MV-4-11 (cell line): Measurements from ENCODE around the gene ESYT2.

Experiments
- DNase-seq: peaks from one replicate; lab custom pipeline; 2025; lab: John Stamatoyannopoulos, UW

Gene ESYT2

GRCh38 chr7:158827411-158828132 lies 1.7 kb downstream of the ESYT2 start:
- peak; percentile 62 for DNase-seq

DNA sequence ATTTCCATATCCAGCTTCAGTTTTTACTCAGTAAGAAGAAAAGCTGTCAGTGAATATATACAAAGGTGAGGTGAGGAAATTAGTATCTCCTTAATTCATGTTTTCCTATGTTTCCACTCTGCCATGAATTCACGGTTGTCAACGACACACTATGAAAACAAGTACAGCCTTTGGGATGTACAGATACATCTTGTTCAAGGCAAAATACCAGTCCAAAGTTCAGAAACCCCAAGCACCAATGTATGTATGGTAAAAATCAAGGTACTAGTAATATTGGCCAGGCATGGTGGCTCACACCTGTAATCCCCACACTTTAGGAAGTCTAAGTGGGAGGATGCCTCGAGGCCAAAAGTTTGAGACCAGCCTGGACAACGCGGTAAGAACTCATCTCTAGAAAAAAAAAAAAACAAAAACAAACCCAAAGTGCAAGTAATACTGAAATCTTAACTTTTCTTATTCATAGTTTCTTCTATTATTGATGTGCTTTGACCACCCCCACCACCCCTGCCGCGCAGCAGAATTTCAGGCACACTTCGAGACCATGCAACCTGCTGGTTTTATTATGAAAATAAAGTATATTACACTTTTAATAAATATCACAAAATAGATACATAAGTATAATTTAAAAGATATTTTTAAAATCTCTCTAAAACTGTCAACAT lies 3.5 kb downstream of the ESYT2 start:
- no peak for DNase-seq

- peak; percentile 94 for DNase-seq
Measured at GRCh38 chr7:158824028-158824427, 5.3 kb downstream of the ESYT2 start.

DNA sequence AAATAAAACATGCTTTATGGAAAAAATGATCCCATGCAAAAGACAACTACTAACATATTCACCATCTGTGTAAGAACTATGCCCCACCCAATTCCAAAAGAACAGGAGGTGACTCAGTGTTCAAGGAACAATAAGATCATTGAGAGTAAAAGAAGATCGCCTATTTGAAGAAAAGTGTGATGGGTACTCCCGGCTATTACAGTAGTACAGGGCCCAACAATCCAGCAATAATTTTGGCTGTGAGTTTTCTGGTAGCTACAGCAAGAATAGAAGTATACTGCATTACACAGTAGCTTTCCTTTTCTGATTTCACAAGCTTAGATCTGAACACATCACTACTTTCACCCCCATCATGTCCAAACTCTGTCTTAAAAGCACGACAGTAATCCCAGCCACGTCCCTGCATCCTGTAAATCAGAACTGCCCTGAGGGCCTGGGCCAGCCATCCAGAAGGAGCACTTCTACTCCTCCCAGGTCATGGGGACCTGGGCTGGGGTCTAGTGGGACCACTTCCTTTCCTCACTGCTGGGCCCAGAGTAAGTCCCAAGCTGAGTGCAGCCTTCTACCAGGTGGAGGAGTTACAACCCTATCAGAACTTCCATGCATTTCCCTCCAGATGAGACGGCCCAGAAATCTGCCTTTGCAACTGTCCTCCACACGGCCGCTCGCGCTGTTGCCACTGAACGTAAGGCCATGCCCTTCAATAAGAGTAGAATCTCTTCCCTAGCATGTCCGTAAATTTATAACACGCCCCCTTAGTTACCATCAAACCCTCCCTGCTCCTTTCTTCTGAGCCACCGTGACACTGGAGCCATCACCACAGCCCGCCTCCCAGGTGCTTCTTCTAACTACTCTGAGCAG lies 7.9 kb downstream of the ESYT2 start:
- DNase-seq: peak; percentile 60

DNA sequence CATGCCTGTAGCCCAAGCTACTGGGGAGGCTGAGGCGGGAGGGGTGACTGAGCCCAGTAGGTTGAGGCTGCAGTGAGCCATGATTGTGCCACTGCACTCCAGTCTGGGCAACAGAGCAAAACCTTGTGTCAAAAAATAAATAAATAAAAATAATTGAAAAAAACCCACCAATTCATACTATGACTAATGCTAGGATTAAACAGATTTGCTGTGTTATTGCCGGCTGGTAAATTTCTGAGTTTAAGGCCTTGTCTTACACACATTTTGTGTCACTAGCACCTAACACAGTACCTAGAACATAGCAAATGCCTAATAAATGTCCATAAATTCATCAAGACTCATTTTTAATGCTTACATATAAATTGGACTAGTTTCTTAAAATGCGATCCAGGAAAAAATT lies 8.7 kb downstream of the ESYT2 start:
- DNase-seq: no peak

- DNase-seq: peak; percentile 59
Measured at GRCh38 chr7:158819571-158820203, 9.6 kb downstream of the ESYT2 start.

DNA sequence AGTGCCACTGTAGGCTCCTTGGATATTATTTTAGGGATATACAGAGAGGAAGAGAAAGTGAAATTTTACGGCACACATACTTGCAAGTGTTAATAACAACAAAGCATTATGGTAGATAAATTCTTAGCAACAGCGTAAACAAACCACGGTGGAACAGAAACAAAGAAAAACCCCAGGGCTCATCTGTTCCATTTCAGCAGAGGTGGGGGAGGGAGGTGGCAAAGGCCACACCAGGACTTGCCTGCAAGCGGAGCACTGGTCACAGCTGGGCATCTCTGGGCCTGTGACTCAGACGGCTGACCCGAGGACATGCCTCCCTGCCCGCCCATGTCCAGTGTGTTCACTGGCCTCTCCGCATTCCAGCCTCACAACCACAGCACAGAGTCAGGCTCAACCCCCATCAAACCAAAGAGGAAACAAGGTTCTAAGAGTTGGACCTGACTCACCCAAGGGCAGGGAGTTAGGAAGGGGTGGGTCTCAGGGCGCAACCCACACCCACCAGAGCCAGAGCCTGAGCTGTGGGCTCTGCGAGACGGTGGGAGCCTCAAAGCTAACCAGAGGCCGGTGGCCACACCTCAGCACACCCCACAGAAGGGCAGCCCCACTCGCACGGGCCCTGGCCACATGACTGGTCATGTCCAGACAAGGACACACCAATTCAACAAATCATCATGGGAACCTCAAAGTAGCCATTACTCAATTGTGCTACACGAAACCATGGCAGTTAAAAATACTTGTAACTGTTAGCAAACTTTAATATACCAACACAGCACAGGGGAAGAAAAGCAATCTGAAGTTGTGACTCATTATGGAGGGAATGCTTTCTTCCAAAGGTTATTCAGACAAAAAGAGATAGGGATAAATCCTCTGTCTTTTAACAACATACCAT lies 10.7 kb downstream of the ESYT2 start:
- DNase-seq: peak; percentile 94

- DNase-seq: no peak
Measured at GRCh38 chr7:158816995-158817394, 12.3 kb downstream of the ESYT2 start.

DNA sequence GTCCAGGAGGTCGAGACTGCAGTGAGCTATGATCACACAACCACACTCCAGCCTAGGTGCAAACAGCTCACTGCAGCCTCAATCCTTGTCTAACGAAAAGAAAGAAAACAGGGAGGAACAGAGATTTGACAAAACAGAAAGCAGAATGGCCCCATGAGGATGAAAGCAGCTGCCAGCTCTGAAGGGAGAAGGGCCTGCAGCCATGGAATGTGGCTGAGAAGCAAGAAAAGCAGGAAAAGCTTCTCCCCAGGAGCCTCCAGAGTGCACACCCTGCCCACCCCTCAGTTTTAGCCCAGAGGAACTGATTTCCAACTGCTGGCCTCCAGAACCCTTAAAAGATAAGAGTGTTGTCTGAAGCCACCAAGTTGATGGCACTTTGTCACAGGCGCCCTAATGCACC lies 13.0 kb downstream of the ESYT2 start:
- no peak for DNase-seq

GRCh38 chr7:158815800-158816128 lies 13.5 kb downstream of the ESYT2 start:
- DNase-seq: no peak

DNA sequence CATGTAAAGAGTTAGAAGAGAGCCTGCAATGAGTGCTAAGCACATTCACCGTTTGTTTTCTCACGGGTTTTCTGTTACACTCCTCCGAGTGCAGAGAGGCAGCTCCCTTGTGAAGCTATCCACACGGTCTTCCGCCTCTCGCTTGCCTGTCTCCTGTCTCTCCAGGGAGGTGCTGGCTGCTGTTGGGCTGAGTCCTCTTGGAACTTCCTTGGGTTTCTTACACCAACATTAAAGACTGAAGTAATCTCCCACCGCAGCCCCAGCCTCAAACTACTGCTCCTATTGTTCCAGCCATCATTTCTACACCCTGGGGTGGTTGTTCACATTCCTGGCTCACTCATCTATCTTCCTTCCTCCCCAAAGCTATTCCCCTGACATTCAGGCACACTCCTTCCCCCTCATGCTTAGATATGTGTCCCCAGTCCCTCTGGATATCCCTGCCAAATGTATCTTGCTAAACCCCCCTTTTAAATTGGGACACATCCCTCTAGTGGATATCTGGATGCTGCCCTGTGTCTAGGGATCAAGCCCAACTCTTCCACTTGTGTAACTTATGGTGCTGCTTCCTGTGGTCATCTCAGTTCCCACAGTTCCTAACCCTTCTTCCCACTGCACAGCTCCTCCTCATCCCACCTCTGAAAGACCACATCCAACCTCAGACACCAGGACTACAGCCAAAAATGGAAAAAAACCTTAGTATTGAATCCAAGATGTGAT lies 14.1 kb downstream of the ESYT2 start:
- DNase-seq: no peak

DNA sequence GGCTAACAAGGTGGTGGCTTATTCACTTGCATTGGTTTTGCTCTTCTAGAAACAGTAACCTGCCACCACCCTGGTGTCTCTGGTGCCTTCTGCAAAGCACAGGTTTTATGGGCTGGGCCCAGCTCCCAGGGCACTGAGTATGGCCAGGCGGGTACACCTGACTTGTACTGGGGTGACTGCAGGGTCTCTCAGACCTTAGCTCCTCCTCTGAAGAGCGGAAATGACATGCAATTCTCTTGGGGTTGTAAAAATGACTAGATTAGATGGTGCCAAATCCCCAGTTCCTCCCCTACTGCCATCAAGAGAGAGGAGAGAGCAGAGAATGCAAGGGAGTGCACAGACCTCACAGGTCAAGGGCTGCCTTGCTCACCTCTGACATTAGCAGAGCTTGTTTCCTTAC lies 14.7 kb downstream of the ESYT2 start:
- no peak for DNase-seq

GRCh38 chr7:158812684-158813083 lies 16.6 kb downstream of the ESYT2 start:
- DNase-seq: no peak

DNA sequence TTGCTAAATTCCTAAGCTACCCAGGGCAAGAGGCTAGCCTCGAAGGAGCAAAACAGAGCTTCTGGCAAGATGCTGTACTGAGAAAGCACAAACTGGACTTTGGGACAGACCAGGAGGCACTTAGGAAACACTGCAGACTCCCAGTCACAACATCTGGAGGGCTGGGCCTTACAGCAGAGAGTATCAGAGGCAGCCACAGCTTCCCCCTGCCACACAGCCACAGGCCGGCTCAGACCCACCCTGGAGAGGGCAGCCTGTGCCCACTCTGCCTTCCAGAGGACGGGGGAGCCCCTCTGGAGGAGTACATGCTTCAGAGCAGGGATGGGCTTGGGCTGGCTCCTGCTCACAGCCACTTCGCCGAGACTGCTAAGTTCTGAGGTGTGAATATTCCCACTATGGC lies 17.4 kb downstream of the ESYT2 start:
- DNase-seq: no peak

DNA sequence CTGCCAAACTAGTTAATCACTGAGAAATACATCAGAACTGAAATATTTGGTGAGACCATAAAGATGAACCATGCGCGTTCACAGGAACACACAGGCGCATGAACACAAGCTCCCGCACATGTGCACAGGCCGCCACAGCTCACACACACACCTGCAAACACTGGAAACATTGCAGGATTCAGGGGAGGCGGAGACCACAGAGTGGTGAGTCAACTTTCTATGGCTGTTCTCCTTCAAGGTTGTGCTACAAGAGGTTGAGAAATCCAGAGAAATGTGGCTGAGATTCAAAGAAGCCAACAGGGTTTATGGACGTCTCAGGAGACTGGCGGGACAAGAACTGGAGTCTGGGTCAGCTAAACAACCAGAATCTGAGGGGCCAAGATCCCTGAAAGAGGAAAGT lies 17.8 kb downstream of the ESYT2 start:
- DNase-seq: peak; percentile 62

DNA sequence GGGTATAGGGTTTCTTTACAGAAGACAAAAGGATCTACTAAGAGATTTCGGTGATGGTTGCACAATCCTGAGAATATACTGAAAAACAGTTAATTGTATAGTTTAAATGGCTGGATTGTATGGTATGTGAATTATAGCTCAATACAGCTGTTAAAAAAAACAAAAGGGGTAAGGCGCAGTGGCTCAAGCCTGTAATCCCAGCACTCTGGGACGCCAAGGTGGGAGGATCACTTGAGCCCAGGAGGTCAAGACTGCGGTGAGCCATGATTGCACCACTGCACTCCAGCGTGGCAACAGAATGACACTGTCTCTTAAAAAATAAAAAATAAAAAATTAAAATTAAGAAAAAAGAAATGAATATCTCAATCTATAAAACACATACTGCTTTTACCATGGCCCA lies 18.5 kb downstream of the ESYT2 start:
- no peak for DNase-seq

DNA sequence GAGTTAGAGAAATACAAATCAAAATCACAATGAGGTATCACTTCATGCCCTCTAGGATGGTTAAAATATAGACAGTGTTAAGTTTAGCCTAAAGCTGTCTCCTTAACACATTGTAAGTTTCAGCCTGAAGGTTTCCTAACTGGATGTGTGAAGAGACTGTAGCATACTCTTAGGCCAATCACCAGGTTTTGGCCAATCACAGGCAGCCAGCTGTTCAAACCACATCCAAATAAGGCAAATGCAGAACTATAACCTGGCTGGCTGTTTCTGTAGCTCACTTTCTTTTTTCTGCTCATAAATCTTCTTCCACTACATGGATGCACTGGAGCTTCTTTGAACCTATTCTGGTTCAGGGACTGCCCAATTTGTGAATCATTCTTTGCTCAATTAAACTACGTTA lies 19.7 kb downstream of the ESYT2 start:
- peak; percentile 92 for DNase-seq

DNA sequence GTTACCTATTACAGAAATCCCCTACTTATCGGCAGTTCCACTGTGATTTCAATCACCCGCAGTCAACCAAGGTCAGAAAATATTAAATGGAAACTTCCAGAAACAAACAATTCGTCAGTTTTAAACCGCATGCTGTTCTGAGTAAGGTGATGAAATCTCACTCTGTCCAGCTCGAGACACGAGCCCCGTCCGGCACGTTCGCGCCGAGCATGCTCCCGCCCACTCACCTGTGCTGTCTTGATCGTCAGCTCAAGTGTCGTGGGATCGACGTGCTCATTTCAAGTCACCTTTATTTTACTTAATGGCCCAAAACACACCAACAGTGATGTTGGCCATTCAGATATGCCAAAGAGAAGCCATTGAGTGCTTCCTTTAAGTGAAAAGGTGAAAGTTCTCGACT lies 21.2 kb downstream of the ESYT2 start:
- no peak for DNase-seq

- no peak for DNase-seq
Measured at GRCh38 chr7:158805937-158806336, 23.4 kb downstream of the ESYT2 start.

- DNase-seq: no peak
Measured at GRCh38 chr7:158805414-158805813, 23.9 kb downstream of the ESYT2 start.

GRCh38 chr7:158804335-158804734 lies 25.0 kb downstream of the ESYT2 start:
- no peak for DNase-seq
